Measurements from ENCODE around the gene ENHO.
A peak's percentile ranks its signal among the peaks of the same experiment; 100 is the strongest.

ENHO gene

GRCh38 chr9:34522971-34523797 is at the start of gene ENHO:
Gene ENHO (minus strand): TSS chr9:34522990. CDS start chr9:34521695, 1,295 bp downstream.
- peak; percentile 92 to 94 for DNase-seq

- DNase-seq, result no peak
Measured at GRCh38 chr9:34572092-34572491, 49.3 kb upstream of the ENHO start.

GRCh38 chr9:34571481-34571810 is 48.7 kb upstream of the ENHO start:
- no peak for DNase-seq

GRCh38 chr9:34570809-34571480 is 48.2 kb upstream of the ENHO start:
- DNase-seq, result no peak

- no peak for DNase-seq
Measured at GRCh38 chr9:34570376-34570775, 47.6 kb upstream of the ENHO start.

GRCh38 chr9:34568774-34569173 is 46.0 kb upstream of the ENHO start:
- no peak for DNase-seq

- DNase-seq, result no peak
Measured at GRCh38 chr9:34568133-34568532, 45.3 kb upstream of the ENHO start.

GRCh38 chr9:34566972-34567371 is 44.2 kb upstream of the ENHO start:
- no peak for DNase-seq

GRCh38 chr9:34566322-34566721 is 43.5 kb upstream of the ENHO start:
- no peak for DNase-seq

- DNase-seq, result no peak
Measured at GRCh38 chr9:34565856-34566255, 43.1 kb upstream of the ENHO start.

- DNase-seq, result no peak
Measured at GRCh38 chr9:34564617-34565016, 41.8 kb upstream of the ENHO start.

- no peak for DNase-seq
Measured at GRCh38 chr9:34563262-34563661, 40.5 kb upstream of the ENHO start.

- DNase-seq, result peak in 1 of 2 donors; percentile 6
Measured at GRCh38 chr9:34562135-34562745, 39.5 kb upstream of the ENHO start.

- no peak for DNase-seq
Measured at GRCh38 chr9:34560599-34561214, 37.9 kb upstream of the ENHO start.

- DNase-seq, result no peak
Measured at GRCh38 chr9:34559624-34560455, 37.0 kb upstream of the ENHO start.

GRCh38 chr9:34558919-34559623 is 36.3 kb upstream of the ENHO start:
- no peak for DNase-seq

- DNase-seq, result no peak
Measured at GRCh38 chr9:34558364-34558763, 35.6 kb upstream of the ENHO start.

- DNase-seq, result no peak
Measured at GRCh38 chr9:34557426-34558321, 34.9 kb upstream of the ENHO start.

GRCh38 chr9:34556949-34557348 is 34.2 kb upstream of the ENHO start:
- no peak for DNase-seq

- DNase-seq, result no peak
Measured at GRCh38 chr9:34555936-34556525, 33.2 kb upstream of the ENHO start.

GRCh38 chr9:34555500-34555899 is 32.7 kb upstream of the ENHO start:
- no peak for DNase-seq

All from CD4-positive, alpha-beta T cell treated with Interleukin-4 for 1 hour (primary cell).